ENCODE measurements around the gene PTTG2. TPM values are rescaled to one million over a fixed set of nuclear protein-coding genes. Genes with fewer than 3 reads are reported as not detected.

Gene PTTG2
- polyA plus RNA-seq, 1 donor (not counting 4 experiments of a cell fraction or from before 2014, with no cell fraction given) = not detected

- Histone ChIP-seq H3K4me2 (ENCODE audit: control insufficient read depth, extremely low read depth, insufficient read depth, low read depth, low read length) (no peak overlapping the region), H3K79me2 (ENCODE audit: control insufficient read depth, insufficient read depth, low read length) (no peaks in the 10 kb centered on the region), H3K4me1 (ENCODE audit: control insufficient read depth, extremely low read depth, insufficient read depth, low read length) (no peaks in the 10 kb centered on the region), H3K4me3 (ENCODE audit: control insufficient read depth in 2 of 3, extremely low read depth in 1 of 3, insufficient read depth in 2 of 3, low read depth in 1 of 3, low read length in 3 of 3) (no peak overlapping the region), H3K27ac (ENCODE audit: control insufficient read depth, insufficient read depth, low read length) (no peak overlapping the region), H2AFZ (ENCODE audit: control insufficient read depth, low read length) (no peak overlapping the region), H3K9me1 (ENCODE audit: control insufficient read depth, extremely low read depth, insufficient read depth, low read length) (no peaks in the 10 kb centered on the region), H4K20me1 (ENCODE audit: control insufficient read depth, extremely low read depth, insufficient read depth, low read length) (no peaks in the 10 kb centered on the region), H3K36me3 (ENCODE audit: control insufficient read depth in 2 of 2, extremely low read depth in 1 of 2, insufficient read depth in 2 of 2, low read length in 2 of 2) (no peaks in the 10 kb centered on the region), H3K9ac (ENCODE audit: control insufficient read depth, extremely low read depth, insufficient read depth, low read length) (no peak overlapping the region), H3K27me3 (ENCODE audit: control insufficient read depth, extremely low read depth, insufficient read depth, low read length) (peaks cover 9% of the 10 kb centered on the region), H3K9me3 (ENCODE audit: control insufficient read depth, low read depth, low read length) (no peaks in the 10 kb centered on the region)
- DNase-seq (ENCODE audit: low read depth, low spot score) (no peak), FAIRE-seq (no peak)
- TF ChIP-seq EZH2 (IDR thresholded peaks at IDR 0.05; ENCODE audit: low read length) = no peak
- TF ChIP-seq CTCF (optimal IDR thresholded peaks at IDR 0.05 in 1 of 3, IDR thresholded peaks at IDR 0.05 in 1 of 3, conservative IDR thresholded peaks at IDR 0.05 in 1 of 3; ENCODE audit: extremely low read depth in 1 of 3, insufficient read depth in 2 of 3, low read length in 3 of 3) = no peak
- dilution Hi-C loops (cut with MboI; ENCODE audit: extremely low pct_ligation_motif_present, low sequenced_read_pairs) = no loop called here
These were observed 25.2 kb upstream of the PTTG2 start for GRCh38 chr4:37935026-37935425.

DNA sequence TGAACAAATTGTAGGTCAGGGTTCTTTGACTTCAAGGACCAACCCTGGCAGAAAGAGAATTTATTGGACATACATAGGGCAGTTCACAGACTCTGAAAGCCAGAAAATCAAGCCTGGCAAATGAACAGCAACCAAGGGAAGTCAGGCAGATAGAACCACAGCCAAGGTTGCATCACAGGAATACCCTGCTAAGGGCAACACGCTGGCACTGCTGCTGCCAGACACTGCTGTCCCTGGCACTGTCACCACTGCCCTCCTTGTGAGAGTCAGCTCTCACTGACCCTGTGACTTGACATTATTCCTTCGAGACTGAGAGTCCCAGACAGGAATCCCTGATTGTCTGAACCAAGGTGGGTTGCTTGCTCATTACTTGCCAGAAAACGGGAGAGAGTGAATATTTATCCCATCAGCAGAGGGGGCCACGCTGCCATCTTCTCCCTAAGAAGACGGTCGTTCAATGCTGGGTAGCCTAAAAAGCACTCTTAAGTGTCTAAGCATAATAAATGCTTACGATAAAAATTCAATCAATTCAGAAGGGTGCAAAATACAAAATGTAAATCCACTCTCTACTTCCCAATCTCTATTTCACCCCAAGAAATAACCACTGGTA is 23.2 kb upstream of the PTTG2 start:
- no peak for TF ChIP-seq EZH2 (IDR thresholded peaks at IDR 0.05; ENCODE audit: low read length)
- no peak for TF ChIP-seq CTCF (optimal IDR thresholded peaks at IDR 0.05 in 1 of 3, IDR thresholded peaks at IDR 0.05 in 1 of 3, conservative IDR thresholded peaks at IDR 0.05 in 1 of 3; ENCODE audit: extremely low read depth in 1 of 3, insufficient read depth in 2 of 3, low read length in 3 of 3)
- no peaks in the 10 kb centered on the region for H3K36me3 ChIP-seq (ENCODE audit: control insufficient read depth in 2 of 2, extremely low read depth in 1 of 2, insufficient read depth in 2 of 2, low read length in 2 of 2)
- H3K27ac ChIP-seq (ENCODE audit: control insufficient read depth, insufficient read depth, low read length) = no peak overlapping the region
- peaks cover 9% of the 10 kb centered on the region for H3K27me3 ChIP-seq (ENCODE audit: control insufficient read depth, extremely low read depth, insufficient read depth, low read length)
- dilution Hi-C loops (cut with MboI; ENCODE audit: extremely low pct_ligation_motif_present, low sequenced_read_pairs) = no loop called here
- no peak overlapping the region for H3K4me2 ChIP-seq (ENCODE audit: control insufficient read depth, extremely low read depth, insufficient read depth, low read depth, low read length)
- DNase-seq (ENCODE audit: low read depth, low spot score) = no peak
- no peak for FAIRE-seq
- H3K4me3 ChIP-seq (ENCODE audit: control insufficient read depth in 2 of 3, extremely low read depth in 1 of 3, insufficient read depth in 2 of 3, low read depth in 1 of 3, low read length in 3 of 3) = no peak overlapping the region
- H4K20me1 ChIP-seq (ENCODE audit: control insufficient read depth, extremely low read depth, insufficient read depth, low read length) = no peaks in the 10 kb centered on the region
- no peak overlapping the region for H2AFZ ChIP-seq (ENCODE audit: control insufficient read depth, low read length)
- H3K9me1 ChIP-seq (ENCODE audit: control insufficient read depth, extremely low read depth, insufficient read depth, low read length) = no peaks in the 10 kb centered on the region
- H3K4me1 ChIP-seq (ENCODE audit: control insufficient read depth, extremely low read depth, insufficient read depth, low read length) = no peaks in the 10 kb centered on the region
- H3K9ac ChIP-seq (ENCODE audit: control insufficient read depth, extremely low read depth, insufficient read depth, low read length) = no peak overlapping the region
- H3K9me3 ChIP-seq (ENCODE audit: control insufficient read depth, low read depth, low read length) = no peaks in the 10 kb centered on the region
- no peaks in the 10 kb centered on the region for H3K79me2 ChIP-seq (ENCODE audit: control insufficient read depth, insufficient read depth, low read length)
